ENCODE results near the gene MYO9A. TPM values are rescaled to one million over a fixed set of nuclear protein-coding genes. Genes with fewer than 3 reads are reported as not detected.

The MYO9A gene
- total and polyA plus RNA-seq, 10 of the 15 experiments (the other 5 are each of a cell fraction or from before 2014, with no cell fraction given): 3.3 to 25.3 (median 12.2) TPM

- WGBS (ENCODE audit: insufficient coverage, insufficient replicate concordance, low lambda C conversion rate, missing lambda C conversion rate): no CpG with 5 or more reads among the region's 4 CpGs
- POLR2A ChIA-PET: interaction anchor here (0.7 to 1.3 kb wide), 2 partner anchors 11 to 545 kb away, joined by 3 to 4 read pairs; no protein-coding TSS in a partner anchor
- SMC1A ChIA-PET (ENCODE audit: uncharacterized antibody, unreplicated experiment): interaction anchor here (1.2 to 1.7 kb wide), 4 partner anchors 11 to 147 kb away, joined by 3 to 4 read pairs (median 3); partner anchors contain the start of genes MYO9A and SENP8
- H3K36me3 ChIP-seq (ENCODE audit: control insufficient read depth in 2 of 2, insufficient read depth in 2 of 2, low read length in 1 of 2): no peaks in the 10 kb centered on the region
- RAD21 ChIA-PET (ENCODE audit: unreplicated experiment): interaction anchor here (1.3 to 1.4 kb wide), 2 partner anchors 11 to 12 kb away, joined by 3 to 5 read pairs; partner anchors contain the start of genes MYO9A and SENP8
- BruUV-seq (replicated peaks): no TSS peak
- H2AFZ ChIP-seq (ENCODE audit: control insufficient read depth, low read depth, low read length): no peak overlapping the region
- H3K4me2 ChIP-seq (ENCODE audit: control insufficient read depth, insufficient read depth): no peak overlapping the region
- no peaks in the 10 kb centered on the region for H3K27me3 ChIP-seq (replicated peaks in 1 of 2; ENCODE audit: control insufficient read depth in 2 of 2, insufficient read depth in 2 of 2, low read length in 1 of 2)
- TF ChIP-seq ZNF274 (IDR thresholded peaks at IDR 0.05; ENCODE audit: insufficient read depth, insufficient read length) (no peak), ZBTB40 (IDR thresholded peaks at IDR 0.05; ENCODE audit: borderline replicate concordance) (0 out of 2 replicates have a peak, but pooled peaks have one; percentile 40)
- FAIRE-seq: no peak
- 0 out of 2 replicates have a peak, but pooled peaks cover 3% of the 10 kb centered on the region for H3K4me1 ChIP-seq (ENCODE audit: control insufficient read depth, insufficient read depth, low read length)
- no peak overlapping the region for H3K27ac ChIP-seq (ENCODE audit: control insufficient read depth, insufficient read depth)
- intact Hi-C loops (cut with micrococcal nuclease; ENCODE audit: unreplicated experiment): no loop called here
- CTCF ChIA-PET: no interaction called here
- no peak for ATAC-seq
- in situ Hi-C loops (cut with MboI): no loop called here
- no peaks in the 10 kb centered on the region for H3K79me2 ChIP-seq (ENCODE audit: control insufficient read depth, insufficient read depth, low read length)
- H3K4me3 ChIP-seq: no peak overlapping the region
- H3K9me3 ChIP-seq (replicated peaks; ENCODE audit: control insufficient read depth, insufficient read depth, low read length): no peaks in the 10 kb centered on the region
- H3K9ac ChIP-seq (ENCODE audit: control insufficient read depth, insufficient read depth, low read length): no peak overlapping the region
- DNase-seq (ENCODE audit: low read depth, low spot score): no peak
- no peaks in the 10 kb centered on the region for H4K20me1 ChIP-seq (ENCODE audit: control insufficient read depth, insufficient read depth)
Observed at GRCh38 chr15:72130272-72130671, 12.3 kb upstream of the MYO9A start.

Measured in GM12878 (cell line).